Naive thymus-derived CD4-positive, alpha-beta T cell (primary cell): ENCODE results near the gene EIF3K. TPM values are rescaled to one million over a fixed set of nuclear protein-coding genes. Genes with fewer than 3 reads are reported as not detected.

Experiments
- ATAC-seq: fragments of 150-1000 bp; cut with Tn5 transposase; 2 replicates; pipeline ENCODE4 v1.10.0; 2021; ENCODE audit warnings: mild to moderate bottlenecking, moderate library complexity
- CTCF ChIA-PET: fragments of 350-600 bp; sonication (Branson Sonifier 250); formaldehyde crosslinking; loops from one replicate; lab custom pipeline; 2021; ENCODE audit warnings: antibody characterized with exemption; lab: Charles Lee
- POLR2A ChIA-PET: fragments of 350-600 bp; sonication (Branson Sonifier 250); formaldehyde crosslinking; loops from one replicate; lab custom pipeline; 2021; ENCODE audit warnings: antibody characterized with exemption, inconsistent platforms; lab: Charles Lee
- DNase-seq, 9 donors: peaks; one replicate each; pipeline versions ENCODE4 v3.0.0 to v3.0.0-alpha.2; 2020 to 2022; ENCODE audit warnings: mixed read lengths in 1 of 9
- H3K27ac ChIP-seq: one replicate; pipeline ENCODE4 v1.7.0; 2013; ENCODE audit warnings: mild to moderate bottlenecking, low read depth, low read length, moderate library complexity
- H3K27me3 ChIP-seq, 2 donors: one replicate each; pipeline ENCODE4 v1.7.0; 2013; ENCODE audit warnings: low read length in 2 of 2, mild to moderate bottlenecking in 2 of 2, moderate library complexity in 2 of 2; ENCODE audit not compliant: control insufficient read depth in 2 of 2, insufficient read depth in 2 of 2
- H3K36me3 ChIP-seq, 3 experiments: 1 replicate in 2 of 3; 2 replicates in 1 of 3; pipeline ENCODE4 v1.7.0; 2013; ENCODE audit warnings: low read length in 3 of 3, mild to moderate bottlenecking in 3 of 3, moderate library complexity in 1 of 3; ENCODE audit not compliant: insufficient read depth in 3 of 3, control insufficient read depth in 2 of 3
- H3K4me1 ChIP-seq, 2 donors: one replicate each; pipeline ENCODE4 v1.7.0; 2013; ENCODE audit warnings: low read length in 2 of 2, mild to moderate bottlenecking in 2 of 2, moderate library complexity in 1 of 2; ENCODE audit not compliant: control insufficient read depth in 2 of 2, insufficient read depth in 2 of 2
- H3K4me3 ChIP-seq: 2 replicates; pipeline ENCODE4 v1.7.0; 2013; ENCODE audit warnings: mild to moderate bottlenecking, low read length
- H3K9me3 ChIP-seq, 3 experiments: 1 replicate in 2 of 3; 2 replicates in 1 of 3; pipeline ENCODE4 v1.7.0; 2013; ENCODE audit warnings: low read length in 3 of 3; ENCODE audit not compliant: control insufficient read depth in 2 of 3
- H3K27ac Mint-ChIP-seq, 9 donors: one replicate each; pipeline ENCODE4 v1.8.0; 2020 to 2022; ENCODE audit warnings: mixed read lengths in 9 of 9, mild to moderate bottlenecking in 8 of 9, moderate library complexity in 5 of 9, inconsistent platforms in 2 of 9
- H3K27me3 Mint-ChIP-seq, 5 donors: one replicate each; pipeline ENCODE4 v1.8.0; 2021 to 2022; ENCODE audit warnings: mixed read lengths in 5 of 5, mild to moderate bottlenecking in 1 of 5
- H3K36me3 Mint-ChIP-seq, 5 donors: one replicate each; pipeline ENCODE4 v1.8.0; 2020 to 2022; ENCODE audit warnings: mixed read lengths in 5 of 5, mild to moderate bottlenecking in 3 of 5, inconsistent platforms in 1 of 5
- H3K4me1 Mint-ChIP-seq, 7 donors: one replicate each; pipeline ENCODE4 v1.8.0; 2020 to 2022; ENCODE audit warnings: mixed read lengths in 7 of 7, mild to moderate bottlenecking in 3 of 7, inconsistent platforms in 1 of 7
- H3K4me3 Mint-ChIP-seq, 10 donors: one replicate each; pipeline ENCODE4 v1.8.0; 2020 to 2022; ENCODE audit warnings: mild to moderate bottlenecking in 10 of 10, mixed read lengths in 10 of 10, moderate library complexity in 6 of 10, inconsistent platforms in 2 of 10
- H3K9me3 Mint-ChIP-seq, 11 donors: one replicate each; pipeline ENCODE4 v1.8.0; 2020 to 2022; ENCODE audit warnings: mixed read lengths in 11 of 11, mild to moderate bottlenecking in 4 of 11, inconsistent platforms in 1 of 11, moderate library complexity in 1 of 11
- intact Hi-C, 2 donors: fragments of 100-400 bp; cut with micrococcal nuclease; formaldehyde crosslinking; loops; one replicate each; pipeline ENCODE4 v1.15.1; 2023
- polyA plus RNA-seq, 2 donors: library from polyadenylated mRNA; unstranded; fragments of 300-500 nt; fragmentation: Illumina TruSeq; gene quantifications; one replicate each; pipeline ENCODE4 v1.2.3, GENCODE V29; 2021
- total RNA-seq, 6 experiments: library from RNA in 5 of 6; stranded (reverse) in 5 of 6; gene quantifications; 1 replicate in 5 of 6; 2 replicates in 1 of 6; pipeline ENCODE4 v1.2.3 and lab custom pipeline; 2021 to 2026

Gene EIF3K
- total and polyA plus RNA-seq, 7 experiments from 2014 or later: 294 to 437 (median 367) TPM

DNA sequence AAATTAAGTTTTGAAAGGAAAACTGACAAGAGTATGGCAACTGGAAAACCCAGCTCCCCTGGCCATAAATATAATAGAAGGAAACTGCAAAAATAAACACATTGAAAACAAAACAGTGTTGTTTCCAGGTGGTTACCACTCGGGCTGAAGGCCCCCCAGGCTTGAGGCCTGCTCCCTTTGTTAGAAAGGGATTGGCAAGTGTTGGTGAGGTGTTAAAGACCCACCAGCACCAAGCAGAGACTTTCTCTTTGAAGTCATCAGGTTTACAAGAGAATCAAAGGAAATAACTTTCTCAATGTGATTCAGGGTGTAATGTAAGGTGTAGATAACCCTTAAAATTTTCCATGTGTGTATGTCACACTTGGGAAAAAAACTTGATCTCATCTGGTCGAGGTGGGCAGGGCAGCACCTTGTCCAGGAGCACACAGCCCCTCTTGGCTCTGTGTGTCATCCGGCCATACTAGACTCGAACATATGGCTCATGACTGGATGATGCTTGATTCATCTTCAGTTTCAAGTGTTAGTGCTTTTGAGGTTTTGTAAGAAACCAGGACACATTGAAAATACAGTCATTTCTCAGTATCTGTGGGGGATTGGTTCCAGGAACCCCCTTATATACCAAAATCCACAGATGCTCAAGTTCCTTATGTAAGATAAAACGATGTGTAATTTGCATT, 36.3 kb downstream of the EIF3K start:
- Mint-ChIP-seq H3K27ac (peak overlapping the region in 1 of 9 donors; percentile 83), H3K4me1 (peaks cover 22 to 78% (median 52%) of the 10 kb centered on the region in 7 donors), H3K27me3 (peaks cover 0 to 57% (median 37%) of the 10 kb centered on the region in 5 donors), H3K9me3 (no peaks in the 10 kb centered on the region), H3K36me3 (peaks cover 0 to 16% (median 5%) of the 10 kb centered on the region in 5 donors), H3K4me3 (peak overlapping the region in 6 of 10 donors; percentile 23 to 78 (median 59))
- no peak overlapping the region for H3K4me3 ChIP-seq
- no peaks in the 10 kb centered on the region for H3K9me3 ChIP-seq
- H3K36me3 ChIP-seq: no peaks in the 10 kb centered on the region
- H3K27ac ChIP-seq: no peak overlapping the region
- ATAC-seq (no peak), DNase-seq (no peak)
- peaks cover 0 to 13% of the 10 kb centered on the region in 2 donors for H3K27me3 ChIP-seq
- POLR2A ChIA-PET: interaction anchor here (1.7 to 3.2 kb wide), 2 partner anchors 8 to 223 kb away, joined by 4 to 18 read pairs; partner anchors contain the start of genes ACTN4 and RINL
- peaks cover 36 to 65% of the 10 kb centered on the region in 2 donors for H3K4me1 ChIP-seq
- CTCF ChIA-PET: no interaction called here
- intact Hi-C loops: loop anchor here (1.0 to 5.0 kb wide), 3 partner anchors 8 to 42 kb away; partner anchors contain the start of gene ACTN4 (in 1 of the 2)

DNA sequence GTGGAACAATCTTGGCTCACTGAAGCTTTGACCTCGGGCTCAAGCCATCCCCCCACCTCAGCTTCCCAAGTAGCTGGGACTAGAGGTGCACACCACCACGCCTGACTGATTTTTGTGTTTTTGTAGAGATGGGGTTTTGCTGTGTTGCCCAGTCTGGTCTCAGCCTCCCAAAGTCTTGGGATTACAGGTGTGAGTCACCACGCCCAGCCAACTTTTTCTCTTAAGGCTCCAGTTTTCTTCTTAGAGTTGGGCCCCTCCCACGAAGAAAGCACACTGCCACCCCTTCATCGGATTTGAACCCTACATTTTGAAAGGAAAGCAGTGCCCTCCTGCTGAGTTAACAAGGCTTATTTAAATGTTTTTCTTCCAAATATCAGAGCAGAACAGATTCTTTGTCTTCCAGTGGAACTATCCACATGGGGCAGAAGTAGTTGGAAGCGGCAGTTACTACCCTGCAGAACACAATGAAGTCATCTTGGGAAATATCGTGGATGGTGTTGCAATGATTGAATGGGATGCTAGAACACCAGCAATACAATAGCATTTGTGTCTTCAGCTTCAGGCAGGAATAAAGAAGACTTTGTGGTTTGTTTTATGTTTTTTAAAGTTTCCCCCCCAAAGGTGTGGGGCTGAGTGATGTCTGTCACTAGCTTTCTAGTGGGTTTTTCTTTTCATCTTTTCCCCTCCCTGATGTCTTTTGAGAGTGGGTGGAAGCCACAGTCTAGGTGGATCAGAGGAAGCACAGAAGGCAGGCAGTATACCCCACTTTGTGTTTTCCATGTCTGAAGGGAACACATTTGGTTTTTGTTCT, 37.4 kb downstream of the EIF3K start:
- H3K36me3 Mint-ChIP-seq: peaks cover 0 to 19% (median 14%) of the 10 kb centered on the region in 5 donors
- H3K27me3 Mint-ChIP-seq: peaks cover 0 to 65% (median 44%) of the 10 kb centered on the region in 5 donors
- peaks cover 22 to 75% (median 57%) of the 10 kb centered on the region in 7 donors for H3K4me1 Mint-ChIP-seq
- H3K9me3 ChIP-seq: no peaks in the 10 kb centered on the region
- no peaks in the 10 kb centered on the region for H3K9me3 Mint-ChIP-seq
- H3K27me3 ChIP-seq: peaks cover 0 to 12% of the 10 kb centered on the region in 2 donors
- peaks cover 0 to 7% (median 0%) of the 10 kb centered on the region in 3 experiments for H3K36me3 ChIP-seq
- ChIA-PET CTCF (no interaction called here), POLR2A (interaction anchor here (0.6 to 3.2 kb wide), 6 partner anchors 9 to 280 kb away, joined by 3 to 18 read pairs (median 4); partner anchors contain the start of genes ACTN4 and RINL)
- H3K4me1 ChIP-seq: peaks cover 36 to 59% of the 10 kb centered on the region in 2 donors
- peak in 8 of 9 donors; percentile 40 to 91 (median 90) for DNase-seq
- H3K4me3 ChIP-seq: peak overlapping the region; percentile 15
- intact Hi-C loops: loop anchor here (1.0 to 5.0 kb wide), 5 partner anchors 9 to 78 kb away; partner anchors contain the start of gene ACTN4 (in 1 of the 2)
- H3K4me3 Mint-ChIP-seq: peak overlapping the region; percentile 31 to 83 (median 74)
- no peak overlapping the region for H3K27ac ChIP-seq
- peak overlapping the region in 6 of 9 donors; percentile 26 to 83 (median 54) for H3K27ac Mint-ChIP-seq
- peak; percentile 97 for ATAC-seq

DNA sequence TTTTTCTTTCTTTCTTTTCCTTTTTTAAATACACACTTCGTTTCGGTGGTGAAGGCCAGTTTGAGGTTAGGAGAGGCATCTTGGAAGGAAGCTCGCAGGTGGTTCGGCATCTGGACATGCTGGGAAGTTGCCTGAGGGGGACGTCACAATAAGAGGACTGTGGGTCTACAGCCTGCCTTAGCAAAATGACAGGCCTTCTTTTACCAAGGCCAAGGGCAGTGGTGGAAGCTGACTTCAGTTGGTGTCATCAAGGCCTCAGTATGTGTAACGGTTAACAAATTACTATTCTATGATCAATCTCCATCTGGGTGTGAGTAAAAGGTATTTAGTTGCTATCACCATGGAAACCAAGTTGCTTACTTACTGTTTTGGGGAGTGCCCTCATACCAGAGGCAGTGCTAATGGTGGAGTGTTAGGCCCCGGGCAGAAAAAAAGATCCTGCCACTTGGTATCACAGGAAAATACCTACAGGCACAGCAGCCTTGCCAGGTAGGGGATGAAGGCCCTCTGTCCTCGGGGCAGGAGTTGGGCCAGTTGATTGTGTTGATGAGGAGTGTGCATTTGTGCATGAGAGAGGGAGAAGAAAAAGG, 38.7 kb downstream of the EIF3K start:
- peak overlapping the region; percentile 2 to 78 (median 46) for H3K4me3 Mint-ChIP-seq
- intact Hi-C loops: loop anchor here in 1 of 2 donors (2.0 to 5.0 kb wide), 2 partner anchors 40 to 77 kb away; no protein-coding TSS in a partner anchor
- Histone ChIP-seq H3K36me3 (peaks cover 0 to 7% (median 0%) of the 10 kb centered on the region in 3 experiments), H3K27me3 (peaks cover 0 to 19% of the 10 kb centered on the region in 2 donors), H3K9me3 (no peaks in the 10 kb centered on the region), H3K4me1 (peaks cover 36 to 63% of the 10 kb centered on the region in 2 donors), H3K27ac (no peak overlapping the region), H3K4me3 (no peak overlapping the region)
- peak overlapping the region in 5 of 9 donors; percentile 23 to 83 (median 52) for H3K27ac Mint-ChIP-seq
- peaks cover 22 to 74% (median 48%) of the 10 kb centered on the region in 7 donors for H3K4me1 Mint-ChIP-seq
- ATAC-seq (peak; percentile 25), DNase-seq (peak in 3 of 9 donors; percentile 14 to 29 (median 19))
- H3K36me3 Mint-ChIP-seq: peaks cover 0 to 23% (median 14%) of the 10 kb centered on the region in 5 donors
- no peaks in the 10 kb centered on the region for H3K9me3 Mint-ChIP-seq
- peaks cover 0 to 65% (median 33%) of the 10 kb centered on the region in 5 donors for H3K27me3 Mint-ChIP-seq
- POLR2A ChIA-PET: interaction anchor here (1.0 to 3.2 kb wide), 4 partner anchors 10 to 279 kb away, joined by 3 to 18 read pairs (median 4); partner anchors contain the start of gene ACTN4
- CTCF ChIA-PET: interaction anchor here (1.3 kb wide), 1 partner anchor 21 kb away, joined by 3 read pairs; no protein-coding TSS in a partner anchor

DNA sequence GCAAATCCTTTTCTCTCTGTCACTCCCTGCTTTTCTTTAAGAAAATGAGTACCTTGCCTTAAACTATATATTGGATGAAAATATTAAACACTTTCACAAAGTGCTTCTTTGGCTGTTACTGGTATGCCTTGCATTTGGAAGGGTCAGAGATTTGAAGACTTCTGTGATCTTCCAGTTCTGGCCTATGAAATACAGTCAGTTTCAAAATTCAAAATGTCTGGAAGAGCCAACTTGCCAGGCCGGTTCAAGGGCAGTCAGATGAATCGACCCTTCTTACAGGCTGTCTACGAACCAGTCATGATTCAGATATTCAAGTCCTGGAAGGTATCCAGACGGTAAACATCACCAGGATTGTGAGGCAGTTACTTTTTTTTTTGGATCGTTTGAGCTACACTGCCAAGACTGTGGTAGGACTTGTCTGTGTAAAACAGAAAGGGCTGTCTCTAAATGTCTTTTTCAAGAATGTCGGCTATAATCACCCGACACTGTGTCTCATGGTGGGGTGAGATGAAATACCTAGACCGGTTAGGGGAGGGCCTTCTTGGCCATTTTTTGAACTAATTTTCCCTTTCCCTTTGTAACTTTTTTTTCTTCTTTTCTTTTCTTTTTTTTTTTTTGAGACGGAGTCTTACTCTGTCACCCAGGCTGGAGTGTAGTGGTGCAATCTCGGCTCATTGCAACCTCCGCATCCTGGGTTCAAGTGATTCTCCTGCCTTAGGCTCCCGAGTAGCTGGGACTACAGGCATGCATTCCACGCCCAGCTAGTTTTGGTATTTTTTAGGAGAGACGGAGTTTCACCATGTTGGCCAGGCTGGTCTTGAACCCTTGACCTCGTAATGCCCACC, 39.7 kb downstream of the EIF3K start:
- intact Hi-C loops: loop anchor here in 1 of 2 donors (5.0 kb wide), 1 partner anchor 39 kb away; no protein-coding TSS in a partner anchor
- H3K4me1 Mint-ChIP-seq: peaks cover 22 to 73% (median 50%) of the 10 kb centered on the region in 7 donors

DNA sequence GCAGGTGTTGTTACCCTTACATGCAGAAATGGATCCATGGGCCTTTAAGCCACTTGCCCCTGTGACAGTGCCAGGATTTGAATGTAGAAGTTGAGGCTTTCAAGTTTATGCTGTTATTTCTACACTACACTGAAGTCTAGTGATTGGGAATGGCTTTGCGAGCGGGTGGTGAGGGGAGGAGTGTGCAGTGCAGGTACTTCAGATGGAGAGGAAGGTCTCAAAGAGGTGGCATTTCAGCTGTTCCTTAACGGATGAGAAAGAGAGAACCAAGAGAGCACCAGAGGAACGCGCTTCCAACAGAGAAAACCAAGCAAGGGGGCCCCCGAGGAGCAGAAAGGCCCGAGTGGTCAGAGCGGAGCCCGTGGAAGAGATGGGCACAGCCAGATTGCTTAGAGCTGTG, 41.7 kb downstream of the EIF3K start:
- H3K27ac Mint-ChIP-seq: peak overlapping the region in 1 of 9 donors; percentile 52
- DNase-seq: no peak
- no peaks in the 10 kb centered on the region for H3K9me3 Mint-ChIP-seq
- ATAC-seq: no peak
- Histone ChIP-seq H3K36me3 (peaks cover 0 to 7% (median 0%) of the 10 kb centered on the region in 3 experiments), H3K27ac (no peak overlapping the region), H3K9me3 (no peaks in the 10 kb centered on the region), H3K27me3 (peaks cover 0 to 10% of the 10 kb centered on the region in 2 donors), H3K4me3 (no peak overlapping the region), H3K4me1 (peaks cover 33 to 74% of the 10 kb centered on the region in 2 donors)
- H3K4me1 Mint-ChIP-seq: peaks cover 20 to 73% (median 46%) of the 10 kb centered on the region in 7 donors
- H3K4me3 Mint-ChIP-seq: no peak overlapping the region
- ChIA-PET POLR2A (no interaction called here), CTCF (interaction anchor here (0.5 kb wide), 1 partner anchor 39 kb away, joined by 4 read pairs; no protein-coding TSS in a partner anchor)
- intact Hi-C loops: no loop called here
- H3K27me3 Mint-ChIP-seq: peaks cover 0 to 58% (median 29%) of the 10 kb centered on the region in 5 donors
- peaks cover 0 to 25% (median 7%) of the 10 kb centered on the region in 5 donors for H3K36me3 Mint-ChIP-seq

More for the DNA sequence above, 39.7 kb downstream of the EIF3K start:
- peak overlapping the region in 4 of 10 donors; percentile 9 to 76 (median 20) for H3K4me3 Mint-ChIP-seq
- H3K27ac ChIP-seq: no peak overlapping the region
- H3K36me3 ChIP-seq: peaks cover 0 to 7% (median 0%) of the 10 kb centered on the region in 3 experiments
- CTCF ChIA-PET: no interaction called here
- H3K9me3 ChIP-seq: no peaks in the 10 kb centered on the region
- ATAC-seq: no peak
- peaks cover 36 to 67% of the 10 kb centered on the region in 2 donors for H3K4me1 ChIP-seq
- no peak overlapping the region for H3K27ac Mint-ChIP-seq
- H3K9me3 Mint-ChIP-seq: no peaks in the 10 kb centered on the region
- H3K27me3 ChIP-seq: peaks cover 0 to 19% of the 10 kb centered on the region in 2 donors
- H3K4me3 ChIP-seq: no peak overlapping the region
- H3K36me3 Mint-ChIP-seq: peaks cover 0 to 20% (median 11%) of the 10 kb centered on the region in 5 donors
- no peak for DNase-seq
- H3K27me3 Mint-ChIP-seq: peaks cover 0 to 65% (median 34%) of the 10 kb centered on the region in 5 donors
- POLR2A ChIA-PET: no interaction called here
